IMR-90 (cell line): ENCODE data around the gene AHI1. TPM values are rescaled to one million over a fixed set of nuclear protein-coding genes. Genes with fewer than 3 reads are reported as not detected.
A peak's percentile ranks its signal among the peaks of the same experiment; 100 is the strongest.

Experiments used
- ATAC-seq: fragments of 200-7000 bp; cut with Tn5 transposase; 2 replicates; pipeline ENCODE4 v1.9.1; 2020; ENCODE audit warnings: low read depth, mild to moderate bottlenecking, moderate library complexity
- BruUV-seq: library from RNA; stranded (reverse); fragments of 400-500 nt; replicated peaks from 2 replicates; lab custom pipeline; 2021; lab: Mats Ljungman, UMichigan
- CTCF ChIA-PET: fragments of 300-600 bp; formaldehyde crosslinking; extraction: SDS; loops from one replicate; lab custom pipeline; 2021; ENCODE audit warnings: antibody characterized with exemption; lab: Yijun Ruan, JAX
- POLR2A ChIA-PET: fragments of 300-600 bp; sonication (Branson Sonifier 250); formaldehyde crosslinking; loops from one replicate; lab custom pipeline; 2022; ENCODE audit warnings: antibody characterized with exemption; ENCODE audit not compliant: unreplicated experiment; lab: Charles Lee
- DNase-seq: peaks from one replicate; pipeline ENCODE4 v3.0.0; 2013
- H2AFZ ChIP-seq: replicated peaks from 2 replicates; pipeline ENCODE3; 2013; ENCODE audit warnings: low read length, mild to moderate bottlenecking; ENCODE audit not compliant: poor library complexity
- H2AK5ac ChIP-seq: 2 replicates; pipeline ENCODE4 v1.6.1; 2013; ENCODE audit warnings: low read depth, low read length, inconsistent platforms
- H2AK9ac ChIP-seq: replicated peaks from 2 replicates; pipeline ENCODE3; 2013; ENCODE audit warnings: mild to moderate bottlenecking, low read depth, low read length, moderate library complexity; ENCODE audit not compliant: poor library complexity
- H2BK120ac ChIP-seq: 2 replicates; pipeline ENCODE4 v1.6.1; 2013; ENCODE audit warnings: low read depth, low read length, inconsistent platforms
- H2BK15ac ChIP-seq: 3 replicates; pipeline ENCODE4 v1.6.1; 2013; ENCODE audit warnings: low read depth, low read length, inconsistent platforms
- H2BK20ac ChIP-seq: 2 replicates; pipeline ENCODE4 v1.6.1; 2013; ENCODE audit warnings: low read depth, mild to moderate bottlenecking, inconsistent platforms, low read length, moderate library complexity
- H2BK5ac ChIP-seq: 2 replicates; pipeline ENCODE4 v1.6.1; 2013; ENCODE audit warnings: mild to moderate bottlenecking, low read depth, low read length, inconsistent platforms; ENCODE audit not compliant: poor library complexity, severe bottlenecking
- H3K14ac ChIP-seq: replicated peaks from 2 replicates; pipeline ENCODE4 v1.6.1; 2013; ENCODE audit warnings: low read depth, low read length, inconsistent platforms
- H3K18ac ChIP-seq: 2 replicates; pipeline ENCODE4 v1.6.1; 2013; ENCODE audit warnings: low read depth, low read length, control low read depth
- H3K23ac ChIP-seq: 2 replicates; pipeline ENCODE4 v1.6.1; 2013; ENCODE audit warnings: low read depth, low read length, inconsistent platforms
- H3K27ac ChIP-seq: 2 replicates; pipeline ENCODE4 v1.5.1; 2013; ENCODE audit warnings: mild to moderate bottlenecking, control low read depth, low read length; ENCODE audit not compliant: insufficient read depth
- H3K27me3 ChIP-seq: 2 replicates; pipeline ENCODE4 v1.6.1; 2013; ENCODE audit warnings: low read length; ENCODE audit not compliant: control insufficient read depth, insufficient read depth
- H3K36me3 ChIP-seq: 2 replicates; pipeline ENCODE4 v1.6.1; 2013; ENCODE audit warnings: low read length, mixed read lengths; ENCODE audit not compliant: control insufficient read depth, insufficient read depth
- H3K4ac ChIP-seq: 2 replicates; pipeline ENCODE4 v1.6.1; 2013; ENCODE audit warnings: low read depth, low read length, inconsistent platforms
- H3K4me1 ChIP-seq: 2 replicates; pipeline ENCODE4 v1.6.1; 2013; ENCODE audit warnings: low read length, mixed read lengths; ENCODE audit not compliant: control insufficient read depth, insufficient read depth
- H3K4me2 ChIP-seq: 2 replicates; pipeline ENCODE4 v1.6.1; 2013; ENCODE audit warnings: low read depth, mild to moderate bottlenecking, control low read depth, low read length, moderate library complexity
- H3K4me3 ChIP-seq: 2 replicates; pipeline ENCODE4 v1.5.1; 2013; ENCODE audit warnings: low read depth, mild to moderate bottlenecking, control low read depth, low read length, moderate library complexity; ENCODE audit not compliant: insufficient read depth
- H3K56ac ChIP-seq: 2 replicates; pipeline ENCODE4 v1.6.1; 2013; ENCODE audit warnings: low read length, inconsistent platforms; ENCODE audit not compliant: insufficient read depth; ENCODE audit errors: extremely low read depth
- H3K79me1 ChIP-seq, 2 experiments: 2 replicates each; pipeline ENCODE4 v1.6.1; 2013; ENCODE audit warnings: low read length in 2 of 2, inconsistent platforms in 1 of 2, low read depth in 1 of 2
- H3K9ac ChIP-seq: 2 replicates; pipeline ENCODE4 v1.6.1; 2013; ENCODE audit warnings: low read depth, low read length, control low read depth
- H3K9me1 ChIP-seq: 2 replicates; pipeline ENCODE4 v1.6.1; 2013; ENCODE audit warnings: low read length, inconsistent platforms; ENCODE audit not compliant: insufficient read depth
- H3K9me3 ChIP-seq: 2 replicates; pipeline ENCODE4 v1.6.1; 2013; ENCODE audit warnings: low read length; ENCODE audit not compliant: control insufficient read depth, insufficient read depth
- H4K20me1 ChIP-seq: 2 replicates; pipeline ENCODE4 v1.6.1; 2013; ENCODE audit warnings: low read length, inconsistent platforms; ENCODE audit not compliant: insufficient read depth
- H4K5ac ChIP-seq: 2 replicates; pipeline ENCODE4 v1.6.1; 2013; ENCODE audit warnings: mild to moderate bottlenecking, low read depth, low read length, control low read depth
- H4K8ac ChIP-seq, 2 experiments: 2 replicates each; pipeline ENCODE4 v1.6.1; 2013; ENCODE audit warnings: low read depth in 2 of 2, low read length in 2 of 2, control low read depth in 1 of 2, inconsistent platforms in 1 of 2
- H4K91ac ChIP-seq: 2 replicates; pipeline ENCODE4 v1.6.1; 2013; ENCODE audit warnings: low read depth, low read length, inconsistent platforms; ENCODE audit not compliant: insufficient read depth
- POLR2A ChIP-seq: IDR thresholded peaks from 2 replicates; pipeline ENCODE4 v1.6.1; 2012; ENCODE audit warnings: mild to moderate bottlenecking, low read depth, low read length
- RAD21 ChIP-seq: IDR thresholded peaks from 2 replicates; pipeline ENCODE4 v1.6.1; 2012; ENCODE audit warnings: low read length, improper control_type of control experiment
- SMC3 ChIP-seq: fragments of 150-350 bp; IDR thresholded peaks from 2 replicates; pipeline ENCODE4 v1.6.1; 2016; ENCODE audit warnings: low read depth, mild to moderate bottlenecking, antibody characterized with exemption, low read length, moderate library complexity
- WGBS, 2 experiments: methylation state at CpG; one replicate each; pipeline versions ENCODE4 v1.1.5 to v1.1.7; 2013; ENCODE audit warnings: missing lambda C conversion rate in 2 of 2; ENCODE audit not compliant: insufficient read length in 1 of 2; ENCODE audit errors: extremely low coverage in 2 of 2; 5-methylcytosine and 5-hydroxymethylcytosine counted together
- dilution Hi-C: fragments of 300-500 bp; cut with HindIII; formaldehyde crosslinking; loops from one replicate; pipeline ENCODE4 v1.14.3; 2018; ENCODE audit warnings: low sequenced_read_pairs; ENCODE audit not compliant: unreplicated experiment
- in situ Hi-C: fragments of 300-500 bp; cut with MboI; formaldehyde crosslinking; loops from 3 replicates; pipeline ENCODE4 v1.14.3; 2019; ENCODE audit warnings: low sequenced_read_pairs, inconsistent platforms, mixed read lengths
- intact Hi-C: fragments of 100-400 bp; cut with micrococcal nuclease; formaldehyde crosslinking; loops from 2 replicates; pipeline ENCODE4 v1.10.0; 2022
- polyA plus RNA-seq, 3 experiments: library from polyadenylated mRNA; depleted of rRNA; stranded (reverse); fragments of >200 nt; gene quantifications; 2 replicates each; pipeline ENCODE4 v1.2.3, GENCODE V29; 2012; ENCODE audit warnings: low replicate concordance in 1 of 3
- total RNA-seq: library from RNA; depleted of rRNA; stranded (reverse); fragments of >200 nt; gene quantifications from 2 replicates; pipeline ENCODE4 v1.2.3, GENCODE V29; 2012
- TF ChIP-seq, protein P1 (sequence below): conservative IDR thresholded peaks from 2 replicates; pipeline ENCODE4 v1.5.1; 2012; ENCODE audit warnings: mild to moderate bottlenecking, low read depth, low read length, improper control_type of control experiment

The AHI1 gene
- total and polyA plus RNA-seq, 2 of the 4 experiments (the other 2 are of a cell fraction) = 9.5 to 19.4 TPM

DNA sequence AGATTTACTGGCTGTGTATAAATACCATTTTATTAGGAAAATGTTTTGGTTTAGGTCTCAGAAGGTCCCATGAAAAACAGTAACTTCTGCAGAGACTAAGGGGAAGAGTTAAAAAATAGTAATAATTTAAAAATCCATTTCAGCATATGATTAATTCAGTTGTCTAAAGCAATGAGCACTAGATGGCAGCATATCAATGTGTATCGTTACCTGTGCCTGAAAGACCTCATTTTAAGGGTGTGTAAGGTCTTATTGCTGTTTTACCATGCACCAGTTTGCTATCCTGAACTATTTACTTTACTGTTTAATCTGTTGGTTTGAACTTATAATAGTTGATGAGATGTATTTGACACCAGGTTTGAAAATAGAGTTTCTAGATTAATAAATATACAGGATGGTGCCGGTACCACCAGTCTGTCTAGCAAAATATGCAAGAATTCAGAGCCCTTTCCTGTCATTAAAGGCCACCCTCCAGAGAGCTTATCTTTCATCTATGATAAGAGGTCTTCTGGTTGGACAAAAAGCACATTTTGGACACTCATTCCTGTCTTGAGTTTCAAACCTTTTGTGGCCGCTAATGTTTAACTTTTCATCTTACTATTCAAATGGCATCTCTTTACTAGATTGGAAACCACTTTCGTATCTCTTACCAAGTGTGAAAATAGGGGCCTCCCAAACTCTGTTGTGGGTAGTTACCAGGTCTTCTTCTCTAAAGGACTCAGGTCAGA lies 8.9 kb upstream of the AHI1 start:
- H3K4me1 ChIP-seq = peaks cover 2% of the 10 kb centered on the region; the same call in 1 of the 2 replicates
- no peak overlapping the region for H3K56ac ChIP-seq
- no peak overlapping the region for H3K27ac ChIP-seq
- no peak overlapping the region for H2BK15ac ChIP-seq
- no peak overlapping the region for H3K4me2 ChIP-seq
- in situ Hi-C loops = no loop called here
- H2AFZ ChIP-seq = no peak overlapping the region
- H3K4me3 ChIP-seq = no peak overlapping the region
- no TSS peak for BruUV-seq
- no peak overlapping the region for H2AK9ac ChIP-seq
- CTCF ChIA-PET = interaction anchor here (0.7 to 2.0 kb wide), 2 partner anchors 14 to 720 kb away, joined by 3 to 11 read pairs; no protein-coding TSS in a partner anchor
- no peak overlapping the region for H3K23ac ChIP-seq
- H3K14ac ChIP-seq = no peak overlapping the region
- H3K9me1 ChIP-seq = no peaks in the 10 kb centered on the region
- intact Hi-C loops = loop anchor here (1.0 to 5.0 kb wide), 3 partner anchors 346 to 811 kb away; partner anchors contain the start of gene PDE7B
- H3K4ac ChIP-seq = no peak overlapping the region
- H4K20me1 ChIP-seq = no peaks in the 10 kb centered on the region
- H4K5ac ChIP-seq = no peak overlapping the region
- no peaks in the 10 kb centered on the region for H3K36me3 ChIP-seq
- H3K79me1 ChIP-seq = no peaks in the 10 kb centered on the region
- H2AK5ac ChIP-seq = no peak overlapping the region
- H2BK20ac ChIP-seq = no peak overlapping the region
- no peak overlapping the region for H4K91ac ChIP-seq
- H3K27me3 ChIP-seq = no peaks in the 10 kb centered on the region
- H3K9me3 ChIP-seq = no peaks in the 10 kb centered on the region
- no peak overlapping the region for H3K18ac ChIP-seq
- POLR2A ChIA-PET = no interaction called here
- DNase-seq (peak; percentile 74), ATAC-seq (peak; percentile 86)
- TF ChIP-seq, protein P1, sequence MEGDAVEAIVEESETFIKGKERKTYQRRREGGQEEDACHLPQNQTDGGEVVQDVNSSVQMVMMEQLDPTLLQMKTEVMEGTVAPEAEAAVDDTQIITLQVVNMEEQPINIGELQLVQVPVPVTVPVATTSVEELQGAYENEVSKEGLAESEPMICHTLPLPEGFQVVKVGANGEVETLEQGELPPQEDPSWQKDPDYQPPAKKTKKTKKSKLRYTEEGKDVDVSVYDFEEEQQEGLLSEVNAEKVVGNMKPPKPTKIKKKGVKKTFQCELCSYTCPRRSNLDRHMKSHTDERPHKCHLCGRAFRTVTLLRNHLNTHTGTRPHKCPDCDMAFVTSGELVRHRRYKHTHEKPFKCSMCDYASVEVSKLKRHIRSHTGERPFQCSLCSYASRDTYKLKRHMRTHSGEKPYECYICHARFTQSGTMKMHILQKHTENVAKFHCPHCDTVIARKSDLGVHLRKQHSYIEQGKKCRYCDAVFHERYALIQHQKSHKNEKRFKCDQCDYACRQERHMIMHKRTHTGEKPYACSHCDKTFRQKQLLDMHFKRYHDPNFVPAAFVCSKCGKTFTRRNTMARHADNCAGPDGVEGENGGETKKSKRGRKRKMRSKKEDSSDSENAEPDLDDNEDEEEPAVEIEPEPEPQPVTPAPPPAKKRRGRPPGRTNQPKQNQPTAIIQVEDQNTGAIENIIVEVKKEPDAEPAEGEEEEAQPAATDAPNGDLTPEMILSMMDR = peak; percentile 68
- no peak for TF ChIP-seq POLR2A
- peak; percentile 85 for TF ChIP-seq RAD21
- peak; percentile 72 for TF ChIP-seq SMC3
- H3K9ac ChIP-seq = no peak overlapping the region
- no peak overlapping the region for H2BK5ac ChIP-seq
- WGBS, 2 experiments = no CpG with 5 or more reads among the region's 4 CpGs
- H4K8ac ChIP-seq = no peak overlapping the region
- dilution Hi-C loops = no loop called here
- peak overlapping the region; percentile 55; the same call in 1 of the 2 replicates for H2BK120ac ChIP-seq
